ENCODE data around the gene ZFYVE27. TPM values are rescaled to one million over a fixed set of nuclear protein-coding genes. Genes with fewer than 3 reads are reported as not detected.
A peak's percentile ranks its signal among the peaks of the same experiment; 100 is the strongest.

ZFYVE27 gene
- total RNA-seq, 1 experiment from 2014 or later: 26.0 TPM

GRCh38 chr10:97763947-97764346, 27.0 kb downstream of the ZFYVE27 start:
- H3K9me3 Mint-ChIP-seq: no peaks in the 10 kb centered on the region
- POLR2A ChIA-PET: interaction anchor here (0.7 kb wide), 1 partner anchor 23 kb away, joined by 7 read pairs; no protein-coding TSS in a partner anchor
- no peak for DNase-seq (ENCODE audit: low spot score)
- H3K4me1 Mint-ChIP-seq: peaks cover 17% of the 10 kb centered on the region
- no peak overlapping the region for H3K27ac Mint-ChIP-seq
- H3K4me3 Mint-ChIP-seq: no peak overlapping the region
- no peak for ATAC-seq
- CTCF ChIA-PET: interaction anchor here (0.9 to 2.4 kb wide), 6 partner anchors 8 to 105 kb away, joined by 3 to 13 read pairs (median 10); partner anchors contain the start of gene SFRP5
- peaks cover 14% of the 10 kb centered on the region for H3K27me3 Mint-ChIP-seq (ENCODE audit: low read depth)
- H3K36me3 Mint-ChIP-seq: peaks cover 9% of the 10 kb centered on the region
- no peak for TF ChIP-seq RORB (CRISPR knock-in tag; IDR thresholded peaks at IDR 0.05)
- no peak for TF ChIP-seq PREB (CRISPR knock-in tag; IDR thresholded peaks at IDR 0.05; ENCODE audit: borderline replicate concordance)
- TF ChIP-seq ZBTB21 (CRISPR knock-in tag; IDR thresholded peaks at IDR 0.05; ENCODE audit: borderline replicate concordance): no peak

- H3K4me3 Mint-ChIP-seq: no peak overlapping the region
- ChIA-PET POLR2A (interaction anchor here (0.7 to 1.2 kb wide), 2 partner anchors 24 to 77 kb away, joined by 3 to 7 read pairs; partner anchors contain the start of gene AVPI1), CTCF (interaction anchor here (1.2 kb wide), 1 partner anchor 55 kb away, joined by 4 read pairs; no protein-coding TSS in a partner anchor)
- H3K27ac Mint-ChIP-seq: peak overlapping the region; percentile 6; the same call in 1 of the 2 replicates
- no peak for TF ChIP-seq TEAD1 (CRISPR knock-in tag; IDR thresholded peaks at IDR 0.05)
- no peak for TF ChIP-seq ZNF317 (CRISPR knock-in tag; IDR thresholded peaks at IDR 0.05; ENCODE audit: borderline replicate concordance, low read depth)
- TF ChIP-seq NR3C1 (CRISPR knock-in tag; conservative IDR thresholded peaks at IDR 0.05; ENCODE audit: low read depth): no peak
- no peak for TF ChIP-seq RELA (CRISPR knock-in tag; IDR thresholded peaks at IDR 0.05; ENCODE audit: borderline replicate concordance)
- TF ChIP-seq NR1H2 (CRISPR knock-in tag; IDR thresholded peaks at IDR 0.05): no peak
- no peak for TF ChIP-seq ZNF138 (CRISPR knock-in tag; conservative IDR thresholded peaks at IDR 0.05)
- no peak for TF ChIP-seq USF1 (CRISPR knock-in tag; IDR thresholded peaks at IDR 0.05)
- TF ChIP-seq HMGXB4 (CRISPR knock-in tag; IDR thresholded peaks at IDR 0.05): no peak
- TF ChIP-seq E2F4 (CRISPR knock-in tag; IDR thresholded peaks at IDR 0.05; ENCODE audit: borderline replicate concordance, low read depth): no peak
- TF ChIP-seq ZBTB43 (CRISPR knock-in tag; IDR thresholded peaks at IDR 0.05): no peak
- no peak for TF ChIP-seq PREB (CRISPR knock-in tag; IDR thresholded peaks at IDR 0.05; ENCODE audit: borderline replicate concordance)
- H3K36me3 Mint-ChIP-seq: peaks cover 9% of the 10 kb centered on the region
- H3K27me3 Mint-ChIP-seq (ENCODE audit: low read depth): peaks cover 20% of the 10 kb centered on the region
- DNase-seq (ENCODE audit: low spot score): no peak
- no peak for ATAC-seq
- H3K9me3 Mint-ChIP-seq: no peaks in the 10 kb centered on the region
- H3K4me1 Mint-ChIP-seq: peaks cover 17% of the 10 kb centered on the region
These were observed 27.6 kb downstream of the ZFYVE27 start for GRCh38 chr10:97764519-97764931.

GRCh38 chr10:97765201-97765600, 28.3 kb downstream of the ZFYVE27 start:
- ChIA-PET CTCF (interaction anchor here (1.0 to 1.8 kb wide), 2 partner anchors 56 to 64 kb away, joined by 3 to 5 read pairs; no protein-coding TSS in a partner anchor), POLR2A (interaction anchor here (0.5 to 1.2 kb wide), 2 partner anchors 78 to 297 kb away, joined by 3 read pairs; partner anchors contain the start of gene AVPI1)
- DNase-seq (ENCODE audit: low spot score) (no peak), ATAC-seq (no peak)
- Mint-ChIP-seq H3K9me3 (no peaks in the 10 kb centered on the region), H3K4me1 (peaks cover 17% of the 10 kb centered on the region), H3K27ac (no peak overlapping the region), H3K36me3 (peaks cover 6% of the 10 kb centered on the region), H3K27me3 (ENCODE audit: low read depth) (peaks cover 26% of the 10 kb centered on the region), H3K4me3 (no peak overlapping the region)
- TF ChIP-seq ZNF121 (CRISPR knock-in tag; IDR thresholded peaks at IDR 0.05): no peak
- no peak for TF ChIP-seq ZNF532 (CRISPR knock-in tag; IDR thresholded peaks at IDR 0.05; ENCODE audit: borderline replicate concordance)
- no peak for TF ChIP-seq SMAD3 (CRISPR knock-in tag; IDR thresholded peaks at IDR 0.05; ENCODE audit: borderline replicate concordance)
- TF ChIP-seq RORB (CRISPR knock-in tag; IDR thresholded peaks at IDR 0.05): no peak
- TF ChIP-seq SP1 (CRISPR knock-in tag; conservative IDR thresholded peaks at IDR 0.05): no peak
- TF ChIP-seq CBFB (CRISPR knock-in tag; IDR thresholded peaks at IDR 0.05; ENCODE audit: low read depth): no peak
- no peak for TF ChIP-seq MAX (CRISPR knock-in tag; IDR thresholded peaks at IDR 0.05)

All from WTC11 (cell line).